ENCODE data around the gene ROBO1.
"Not testable (repeated sequence)": the region's sequence is repeated elsewhere in the genome, so short reads cannot be mapped to it uniquely, and the experiment has no call there.

ROBO1 gene

GRCh38 chr3:79246875-79247724 lies 520.7 kb downstream of the ROBO1 start:
- no peak for DNase-seq (ENCODE audit: low spot score)

GRCh38 chr3:79245284-79246138 lies 522.3 kb downstream of the ROBO1 start:
- no peak for DNase-seq (ENCODE audit: low spot score)

GRCh38 chr3:79236496-79236895 lies 531.3 kb downstream of the ROBO1 start:
- no peak for DNase-seq (ENCODE audit: low spot score)

- DNase-seq (ENCODE audit: low spot score), result no peak
These were observed 534.3 kb downstream of the ROBO1 start for GRCh38 chr3:79233431-79234060.

GRCh38 chr3:79230266-79230665 lies 537.5 kb downstream of the ROBO1 start:
- DNase-seq (ENCODE audit: low spot score), result no peak

GRCh38 chr3:79217096-79217495 lies 550.7 kb downstream of the ROBO1 start:
- no peak for DNase-seq (ENCODE audit: low spot score)

- no peak for DNase-seq (ENCODE audit: low spot score)
These were observed 552.5 kb downstream of the ROBO1 start for GRCh38 chr3:79215286-79215685.

GRCh38 chr3:79211586-79212359 lies 556.0 kb downstream of the ROBO1 start:
- DNase-seq (ENCODE audit: low spot score), result no peak

GRCh38 chr3:79204351-79204750 lies 563.4 kb downstream of the ROBO1 start:
- DNase-seq (ENCODE audit: low spot score), result no peak

- DNase-seq (ENCODE audit: low spot score), result no peak
These were observed 564.7 kb downstream of the ROBO1 start for GRCh38 chr3:79203144-79203519.

GRCh38 chr3:79202471-79203143 lies 565.2 kb downstream of the ROBO1 start:
- no peak for DNase-seq (ENCODE audit: low spot score)

- DNase-seq (ENCODE audit: low spot score), result no peak
These were observed 567.3 kb downstream of the ROBO1 start for GRCh38 chr3:79200456-79200855.

GRCh38 chr3:79199966-79200365 lies 567.8 kb downstream of the ROBO1 start:
- DNase-seq (ENCODE audit: low spot score), result no peak

- DNase-seq (ENCODE audit: low spot score), result no peak
These were observed 580.4 kb downstream of the ROBO1 start for GRCh38 chr3:79187426-79187825.

- no peak for DNase-seq (ENCODE audit: low spot score)
These were observed 583.5 kb downstream of the ROBO1 start for GRCh38 chr3:79184251-79184650.

GRCh38 chr3:79183496-79183895 lies 584.3 kb downstream of the ROBO1 start:
- no peak for DNase-seq (ENCODE audit: low spot score)

GRCh38 chr3:79178471-79179180 lies 589.2 kb downstream of the ROBO1 start:
- DNase-seq (ENCODE audit: low spot score), result no peak

- DNase-seq (ENCODE audit: low spot score), result no peak
These were observed 591.9 kb downstream of the ROBO1 start for GRCh38 chr3:79175870-79176269.

GRCh38 chr3:79173259-79173658 lies 594.5 kb downstream of the ROBO1 start:
- not testable (repeated sequence) for DNase-seq (ENCODE audit: low spot score)

GRCh38 chr3:79172241-79172640 lies 595.6 kb downstream of the ROBO1 start:
- no peak for DNase-seq (ENCODE audit: low spot score)

GRCh38 chr3:79170021-79170420 lies 597.8 kb downstream of the ROBO1 start:
- DNase-seq (ENCODE audit: low spot score), result no peak
